Right cardiac atrium (tissue), 5 donors: ENCODE measurements around the gene SOD2. TPM values are rescaled to one million over a fixed set of nuclear protein-coding genes. Genes with fewer than 3 reads are reported as not detected.
"Not testable (repeated sequence)": the region's sequence is repeated elsewhere in the genome, so short reads cannot be mapped to it uniquely, and the experiment has no call there.

Experiments used
- ATAC-seq, 2 donors: fragments of 200-7000 bp; cut with Tn5 transposase; one replicate each; pipeline versions ENCODE4 v1.8.0 to v1.9.1; 2020; ENCODE audit warnings: moderate library complexity in 2 of 2, mild to moderate bottlenecking in 1 of 2
- DNase-seq, 3 donors: peaks; one replicate each; pipeline ENCODE4 v3.0.0-alpha.2; 2020
- H3K27ac ChIP-seq: one replicate; pipeline ENCODE4 v1.5.1; 2013; ENCODE audit warnings: mild to moderate bottlenecking, low read length, control low read depth, moderate library complexity
- H3K27me3 ChIP-seq: one replicate; pipeline ENCODE4 v1.6.1; 2013; ENCODE audit not compliant: control insufficient read depth, insufficient read depth
- H3K4me1 ChIP-seq: one replicate; pipeline ENCODE4 v1.6.1; 2013; ENCODE audit warnings: low read length; ENCODE audit not compliant: control insufficient read depth, insufficient read depth
- H3K4me3 ChIP-seq: one replicate; pipeline ENCODE4 v1.5.1; 2013; ENCODE audit warnings: low read length, control low read depth
- H3K9me3 ChIP-seq: one replicate; pipeline ENCODE4 v1.6.1; 2013; ENCODE audit warnings: low read length; ENCODE audit not compliant: control insufficient read depth
- WGBS: extraction: QIAGEN DNeasy Blood & Tissue Kit; methylation state at CpG from one replicate; pipeline ENCODE4 v1.1.7; 2013; 5-methylcytosine and 5-hydroxymethylcytosine counted together
- intact Hi-C, 4 donors: fragments of 100-400 bp; cut with DNase I; formaldehyde crosslinking; loops; one replicate each; pipeline versions ENCODE4 v1.11.0 to v1.14.0; 2022 to 2023
- polyA plus RNA-seq: library from polyadenylated mRNA; stranded (reverse); fragments of 200-250 nt; gene quantifications from one replicate; pipeline ENCODE4 v1.2.3, GENCODE V29; 2013
- total RNA-seq, 4 donors: library from RNA; stranded (reverse); fragmentation: NEBNext Ultra II Directional; extraction: Animal tissue kit (Norgen Biotek cat#: 25700); gene quantifications; one replicate each; pipeline ENCODE4 v1.2.1, GENCODE V29; 2021
- donor health status: healthy with polysubstance abuse.
- donor health status: DM: no; HTN: yes; CAD: no.
- donor health status: DM: no; HTN: no; CAD: no.
- donor health status: DM: no; HTN: yes; CAD: no; lungs with severe emphysema.
- donor health status: DM: yes; HTN: yes; CAD: no.

Gene SOD2
- total and polyA plus RNA-seq, 5 donors, result 341 to 606 (median 586) TPM

DNA sequence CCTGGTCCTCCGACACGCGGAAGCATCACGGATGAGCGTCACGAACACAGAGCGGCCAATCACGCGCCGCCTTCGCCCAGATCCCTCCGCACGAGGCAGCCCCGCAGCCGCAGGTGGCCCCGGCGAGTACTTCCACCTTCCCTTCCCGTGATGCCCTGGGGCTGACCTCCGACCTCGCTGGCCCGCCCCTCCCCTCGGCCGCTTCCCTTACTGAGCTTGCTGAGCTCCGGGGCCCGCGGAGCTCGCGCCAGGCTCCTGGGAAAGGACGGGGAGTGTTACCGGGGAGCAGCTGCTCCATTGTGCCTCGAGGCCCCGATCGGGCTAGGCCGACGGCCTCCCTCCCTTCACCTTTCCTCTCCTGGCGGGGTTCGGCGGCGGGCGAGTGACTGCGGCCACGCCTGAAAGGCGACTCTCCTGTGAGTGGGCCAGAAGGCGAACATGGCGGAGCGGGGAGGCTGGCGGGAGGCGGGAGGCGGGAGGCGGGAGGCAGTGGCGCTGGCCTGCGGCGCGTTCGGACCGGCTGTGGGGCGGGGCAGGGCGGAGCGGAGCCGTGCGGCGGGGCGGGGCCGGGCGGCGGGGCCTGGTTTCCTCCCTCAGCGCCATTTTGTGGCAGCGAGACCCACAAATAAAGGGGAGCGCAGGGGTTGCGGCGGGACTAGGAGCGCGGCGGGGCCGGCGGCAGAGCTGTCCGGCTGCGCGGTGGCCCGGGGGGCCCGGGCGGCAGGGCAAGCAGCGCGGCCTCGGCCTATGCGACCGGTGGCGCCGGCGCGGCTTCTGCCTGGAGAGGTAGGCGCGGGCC is 34.1 kb upstream of the SOD2 start, which contains the start of gene WTAP:
WTAP (plus strand) TSS at position 589 of the 799 bp plus-strand sequence. CDS start 8,760 bp downstream, outside the sequence.
- under 1% methylated on average over 93 of the region's 93 CpGs for WGBS
- Histone ChIP-seq H3K9me3 (no peaks in the 10 kb centered on the region), H3K27me3 (no peaks in the 10 kb centered on the region), H3K4me3 (peak within 1 kb of the TSS; percentile 90), H3K4me1 (peaks cover 4% of the 10 kb centered on the region), H3K27ac (peak within 1 kb of the TSS; percentile 99)
- peak; percentile 94 to 98 (median 98) for DNase-seq
- ATAC-seq, result peak; percentile 97 to 98
- intact Hi-C loops, result loop anchor here in 3 of 4 donors (5.0 kb wide), 2 partner anchors 35 to 60 kb away; partner anchors contain the start of genes SOD2 (in 3 of the 3) and TCP1 (in 1 of the 3)

DNA sequence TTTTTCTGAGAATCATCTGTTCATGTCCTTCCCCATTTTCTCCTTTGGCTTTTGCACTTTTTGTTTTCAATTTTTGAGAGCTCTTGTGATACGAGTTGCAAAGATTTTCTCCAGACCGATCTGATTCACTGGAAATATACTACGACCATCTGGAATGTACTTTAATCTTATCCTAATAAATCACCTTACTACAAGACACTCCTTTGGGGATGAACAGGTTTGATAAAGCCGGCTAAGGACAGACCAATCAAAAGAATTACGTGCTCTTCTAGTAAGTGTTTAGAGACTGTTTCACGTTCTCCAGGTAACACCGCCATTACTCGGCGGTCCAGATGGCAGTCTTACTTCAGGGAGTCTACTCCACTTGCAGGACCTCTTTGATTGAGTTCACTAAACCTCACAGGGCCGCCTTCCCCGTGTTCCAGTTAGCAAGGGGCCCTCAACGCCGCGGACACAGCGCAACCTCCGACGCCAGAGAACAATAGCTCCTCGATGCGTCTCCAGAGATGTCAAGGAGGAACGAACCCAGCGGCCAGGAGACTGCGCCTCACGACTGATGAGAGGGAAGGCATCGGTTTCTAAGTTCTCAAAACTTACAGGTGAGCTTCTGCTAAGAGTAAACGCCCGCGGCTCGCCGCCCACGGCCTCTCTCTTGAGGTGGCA is 33.3 kb upstream of the SOD2 start:
- intact Hi-C loops, result loop anchor here in 3 of 4 donors (5.0 kb wide), 2 partner anchors 34 to 61 kb away; partner anchors contain the start of genes SOD2 (in 3 of the 3) and TCP1 (in 1 of the 3)
- H3K27me3 ChIP-seq, result no peaks in the 10 kb centered on the region
- H3K4me1 ChIP-seq, result peaks cover 4% of the 10 kb centered on the region
- DNase-seq (no peak), ATAC-seq (peak; percentile 30 to 43)
- peak overlapping the region; percentile 90 for H3K4me3 ChIP-seq
- 1% methylated on average over 30 of the region's 30 CpGs for WGBS
- no peaks in the 10 kb centered on the region for H3K9me3 ChIP-seq
- H3K27ac ChIP-seq, result peak overlapping the region; percentile 99

DNA sequence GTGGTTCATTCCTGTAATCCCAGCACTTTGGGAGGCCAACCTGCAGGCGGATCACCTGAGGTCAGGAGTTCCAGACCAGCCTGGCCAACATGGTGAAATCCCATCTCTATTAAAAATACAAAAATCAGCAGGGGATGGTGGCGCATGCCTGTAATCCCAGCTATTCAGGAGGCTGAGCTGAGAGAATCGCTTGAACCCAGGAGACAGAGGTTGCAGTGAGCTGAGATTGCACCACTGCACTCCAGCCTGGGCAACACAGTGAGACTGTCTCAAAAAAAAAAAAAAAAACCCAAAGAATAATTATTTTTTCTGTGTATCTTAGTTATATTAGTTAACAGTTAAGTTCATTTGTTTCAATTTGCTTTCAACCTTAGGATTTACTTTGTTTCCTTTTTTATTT is 32.2 kb upstream of the SOD2 start:
- not testable (repeated sequence) for ATAC-seq, H3K4me1 ChIP-seq, H3K27me3 ChIP-seq, H3K27ac ChIP-seq, H3K9me3 ChIP-seq, DNase-seq, H3K4me3 ChIP-seq
- intact Hi-C loops, result loop anchor here in 3 of 4 donors (5.0 kb wide), 2 partner anchors 33 to 62 kb away; partner anchors contain the start of genes SOD2 (in 3 of the 3) and TCP1 (in 1 of the 3)
- 96% methylated on average over 3 of the region's 3 CpGs for WGBS

DNA sequence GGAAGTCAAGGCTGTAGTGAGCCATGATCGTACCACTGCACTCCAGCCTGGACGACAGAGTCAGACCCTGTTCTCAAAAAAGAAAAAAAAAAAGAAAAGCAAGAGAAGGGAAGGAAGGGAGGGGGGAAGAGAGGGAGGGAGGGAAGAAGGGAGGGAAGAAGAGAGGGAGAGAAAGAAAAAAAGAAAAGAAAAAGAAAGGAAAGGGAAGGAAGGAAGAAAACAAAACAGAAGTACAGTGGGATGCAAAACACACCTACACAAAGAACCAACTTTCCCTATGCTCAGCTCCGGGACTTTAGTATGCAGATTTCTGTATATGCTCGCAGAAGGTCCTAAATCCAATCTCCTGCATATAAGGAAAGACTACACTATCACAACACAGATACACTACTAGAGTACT is 31.7 kb upstream of the SOD2 start:
- WGBS, result 92% methylated on average over 4 of the region's 4 CpGs
- intact Hi-C loops, result loop anchor here in 3 of 4 donors (5.0 kb wide), 2 partner anchors 32 to 63 kb away; partner anchors contain the start of genes SOD2 (in 3 of the 3) and TCP1 (in 1 of the 3)
- Histone ChIP-seq H3K4me3 (no peak overlapping the region), H3K9me3 (no peaks in the 10 kb centered on the region), H3K27ac (no peak overlapping the region), H3K27me3 (no peaks in the 10 kb centered on the region), H3K4me1 (peaks cover 2% of the 10 kb centered on the region)
- no peak for ATAC-seq
- no peak for DNase-seq

DNA sequence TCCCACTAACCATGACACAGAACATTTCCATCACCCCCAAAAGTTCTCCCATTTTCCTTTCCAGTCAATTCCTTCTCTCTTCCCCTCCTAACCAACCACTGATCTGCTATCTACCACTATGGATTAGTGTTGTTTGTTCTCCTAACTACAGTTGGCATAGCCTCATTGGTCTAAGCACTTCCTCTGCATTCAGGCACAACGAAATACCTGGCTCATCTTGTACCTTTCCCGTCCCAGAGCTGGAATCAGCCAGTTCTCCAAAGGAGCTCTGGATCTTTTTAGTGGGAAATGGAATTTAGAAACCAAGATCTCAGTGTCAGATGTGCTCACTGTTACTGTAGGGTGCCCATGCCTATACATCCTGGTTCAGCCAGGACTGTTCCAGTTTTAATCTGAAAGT is 30.2 kb upstream of the SOD2 start:
- no peak overlapping the region for H3K27ac ChIP-seq
- DNase-seq (no peak), ATAC-seq (no peak)
- no peaks in the 10 kb centered on the region for H3K27me3 ChIP-seq
- no peaks in the 10 kb centered on the region for H3K9me3 ChIP-seq
- intact Hi-C loops, result no loop called here
- no peaks in the 10 kb centered on the region for H3K4me1 ChIP-seq
- WGBS, result 97% methylated on average over 2 of the region's 2 CpGs
- no peak overlapping the region for H3K4me3 ChIP-seq

DNA sequence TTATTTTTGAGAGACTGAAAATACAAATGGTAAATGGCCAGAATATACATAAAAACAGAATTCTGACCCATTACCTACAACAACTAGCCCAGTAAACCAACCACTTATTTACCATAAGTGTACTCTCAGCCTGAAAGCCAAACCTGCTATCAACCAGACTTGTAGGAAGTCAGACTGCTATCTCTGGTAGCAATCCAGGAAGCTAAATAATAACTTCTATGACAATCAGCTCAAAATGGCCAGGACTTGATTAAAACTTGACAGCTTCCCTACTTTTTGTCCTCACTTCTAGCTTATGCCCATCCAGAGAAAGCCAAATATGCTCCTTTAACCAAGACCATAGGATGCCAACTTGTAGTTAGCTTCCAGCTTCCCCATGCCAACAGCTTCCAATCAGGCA is 29.6 kb upstream of the SOD2 start:
- Histone ChIP-seq H3K27me3 (no peaks in the 10 kb centered on the region), H3K4me3 (no peak overlapping the region), H3K27ac (no peak overlapping the region), H3K9me3 (no peaks in the 10 kb centered on the region), H3K4me1 (no peaks in the 10 kb centered on the region)
- DNase-seq (no peak), ATAC-seq (no peak)
- intact Hi-C loops, result no loop called here

DNA sequence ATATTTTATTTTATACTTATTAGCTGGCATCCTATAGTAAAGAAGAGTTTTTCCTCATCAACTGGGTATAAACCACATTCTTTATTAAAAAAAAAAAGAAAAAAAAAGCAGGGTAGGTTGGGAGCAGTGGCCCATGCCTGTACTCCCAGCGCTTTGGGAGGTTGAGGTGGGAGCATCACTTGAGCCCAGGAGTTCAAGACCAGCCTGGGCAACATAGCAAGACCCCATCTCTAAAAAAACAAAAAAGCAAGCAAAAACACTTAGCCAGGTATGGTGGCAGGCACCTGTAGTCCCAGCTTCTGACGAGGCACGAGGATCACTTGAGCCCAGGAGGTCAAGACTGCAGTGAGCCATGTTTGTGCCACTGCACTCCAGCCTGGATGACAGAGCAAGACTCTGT is 28.9 kb upstream of the SOD2 start:
- intact Hi-C loops, DNase-seq: not testable (repeated sequence)
- 96% methylated on average over 3 of the region's 3 CpGs for WGBS

DNA sequence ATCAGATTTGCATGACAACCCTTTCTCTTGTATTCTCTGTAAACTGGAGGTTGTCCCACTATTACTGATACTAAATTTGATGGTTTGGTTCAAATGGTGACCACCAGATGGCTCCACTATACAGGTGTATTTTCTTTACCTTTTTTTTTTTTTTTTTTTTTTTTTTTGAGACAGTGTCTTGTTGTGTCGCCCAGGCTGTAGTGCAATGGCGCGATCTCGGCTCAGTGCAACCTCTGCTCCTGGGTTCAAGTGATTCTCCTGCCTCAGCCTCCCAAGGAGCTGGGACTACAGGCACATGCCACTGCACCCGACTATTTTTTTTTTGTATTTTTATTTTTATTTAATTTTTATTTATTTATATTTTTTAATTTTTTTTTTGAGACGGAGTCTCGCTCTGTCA is 27.7 kb upstream of the SOD2 start:
- DNase-seq (no peak), ATAC-seq (no peak)
- Histone ChIP-seq H3K27ac (no peak overlapping the region), H3K27me3 (no peaks in the 10 kb centered on the region), H3K9me3 (no peaks in the 10 kb centered on the region), H3K4me3 (no peak overlapping the region), H3K4me1 (peaks cover 8% of the 10 kb centered on the region)
- intact Hi-C loops, result no loop called here
- WGBS, result 75% methylated on average over 7 of the region's 7 CpGs

More for the DNA sequence above, 28.9 kb upstream of the SOD2 start:
- not testable (repeated sequence) for H3K4me1 ChIP-seq, ATAC-seq, H3K9me3 ChIP-seq, H3K27ac ChIP-seq, H3K4me3 ChIP-seq, H3K27me3 ChIP-seq

DNA sequence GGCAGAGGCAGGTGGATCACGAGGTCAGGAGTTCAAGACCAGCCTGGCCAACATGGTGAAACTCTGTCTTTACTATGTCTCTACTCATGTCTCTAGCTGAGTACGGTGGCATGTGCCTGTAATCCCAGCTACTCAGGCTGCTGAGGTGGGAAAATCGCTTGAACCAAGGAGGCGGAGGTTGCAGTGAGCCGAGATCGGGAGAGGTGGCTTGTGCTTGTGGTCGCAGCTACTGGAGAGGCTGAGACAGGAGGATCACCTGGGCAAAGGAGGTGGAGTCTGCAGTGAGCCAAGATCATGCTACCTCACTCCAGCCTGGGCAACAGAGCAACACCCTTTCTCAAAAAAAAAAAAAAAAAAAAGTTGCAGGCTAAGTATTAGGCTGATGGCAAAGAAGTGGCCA is 26.2 kb upstream of the SOD2 start:
- intact Hi-C loops, result no loop called here
- Histone ChIP-seq H3K4me1 (peaks cover 14% of the 10 kb centered on the region), H3K9me3 (no peaks in the 10 kb centered on the region), H3K4me3 (no peak overlapping the region), H3K27ac (no peak overlapping the region), H3K27me3 (no peaks in the 10 kb centered on the region)
- ATAC-seq (no peak), DNase-seq (no peak)
- WGBS, result 96% methylated on average over 7 of the region's 7 CpGs

DNA sequence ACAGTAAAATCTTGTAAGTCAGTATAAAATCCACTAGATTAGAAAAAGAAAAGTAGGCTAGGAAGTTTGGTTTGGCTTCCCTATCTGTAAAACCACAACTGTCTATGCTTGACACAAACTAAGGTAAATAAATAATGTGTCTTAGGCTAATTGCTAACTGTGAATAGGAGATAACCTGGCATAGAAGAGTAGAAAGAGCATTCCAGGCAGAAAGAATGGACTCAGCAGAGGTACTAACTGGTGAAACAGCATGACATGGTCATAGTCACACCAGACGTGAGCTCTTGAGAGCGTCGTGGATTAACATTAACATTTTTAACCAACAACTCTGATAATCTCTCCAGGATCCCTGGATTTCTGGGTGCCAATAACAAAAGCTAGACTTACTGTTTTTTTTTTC is 25.6 kb upstream of the SOD2 start:
- Histone ChIP-seq H3K4me1 (peaks cover 14% of the 10 kb centered on the region), H3K4me3 (no peak overlapping the region), H3K9me3 (no peaks in the 10 kb centered on the region), H3K27ac (no peak overlapping the region), H3K27me3 (no peaks in the 10 kb centered on the region)
- ATAC-seq, result no peak
- intact Hi-C loops, result no loop called here
- no peak for DNase-seq
- WGBS, result 69% methylated on average over 3 of the region's 3 CpGs
